PC-9 (cell line): ENCODE results near the gene CPN2. TPM values are rescaled to one million over a fixed set of nuclear protein-coding genes. Genes with fewer than 3 reads are reported as not detected.

Experiments
- BruUV-seq: library from RNA; stranded (reverse); fragments of 400-500 nt; replicated peaks from 2 replicates; lab custom pipeline; 2021; lab: Mats Ljungman, UMichigan
- CTCF ChIA-PET: fragments of 300-600 bp; sonication (Branson Sonifier 250); formaldehyde crosslinking; loops from one replicate; lab custom pipeline; 2022; ENCODE audit warnings: antibody characterized with exemption; lab: Charles Lee
- POLR2A ChIA-PET: fragments of 300-600 bp; sonication (Branson Sonifier 250); formaldehyde crosslinking; loops from one replicate; lab custom pipeline; 2022; ENCODE audit warnings: antibody characterized with exemption; ENCODE audit not compliant: unreplicated experiment; lab: Charles Lee
- DNase-seq, 2 experiments: peaks; one replicate each; pipeline versions ENCODE4 v3.0.0 to v3.0.0-alpha.2; 2015 to 2022; ENCODE audit warnings: mixed read lengths in 1 of 2
- H2AFZ ChIP-seq: fragments of 200-600 bp; sonication (generic); 2 replicates; pipeline ENCODE4 v1.8.1; 2017; ENCODE audit warnings: antibody characterized with exemption
- H3F3A ChIP-seq: fragments of 200-600 bp; sonication (generic); 2 replicates; pipeline ENCODE4 v1.8.1; 2017; ENCODE audit warnings: antibody characterized with exemption, mild to moderate bottlenecking, low read depth; ENCODE audit not compliant: insufficient read depth
- H3K27ac ChIP-seq: fragments of 200-600 bp; sonication (generic); 2 replicates; pipeline ENCODE4 v1.6.1; 2016; ENCODE audit warnings: mixed run types
- H3K27me3 ChIP-seq: fragments of 200-600 bp; sonication (generic); 2 replicates; pipeline ENCODE4 v1.6.1; 2016; ENCODE audit warnings: low read depth, mixed run types; ENCODE audit not compliant: insufficient read depth
- H3K36me3 ChIP-seq: fragments of 200-600 bp; sonication (generic); 2 replicates; pipeline ENCODE4 v1.6.1; 2016; ENCODE audit warnings: low read depth, mixed run types
- H3K4me1 ChIP-seq: fragments of 200-600 bp; sonication (generic); replicated peaks from 2 replicates; pipeline ENCODE4 v1.6.1; 2016; ENCODE audit warnings: mixed run types; ENCODE audit not compliant: insufficient read depth
- H3K4me2 ChIP-seq: fragments of 200-600 bp; sonication (generic); 2 replicates; pipeline ENCODE4 v1.6.1; 2017; ENCODE audit warnings: mixed run types
- H3K4me3 ChIP-seq: fragments of 200-600 bp; sonication (generic); 2 replicates; pipeline ENCODE4 v1.6.1; 2016; ENCODE audit warnings: mixed run types
- H3K79me2 ChIP-seq: fragments of 200-600 bp; sonication (generic); 2 replicates; pipeline ENCODE4 v1.6.1; 2017; ENCODE audit warnings: low read depth, mixed run types
- H3K9me2 ChIP-seq: fragments of 200-600 bp; sonication (generic); 2 replicates; pipeline ENCODE4 v1.8.1; 2017; ENCODE audit warnings: mild to moderate bottlenecking; ENCODE audit not compliant: insufficient read depth
- H3K9me3 ChIP-seq: fragments of 200-600 bp; sonication (generic); 2 replicates; pipeline ENCODE4 v1.8.1; 2016; ENCODE audit warnings: low read depth; ENCODE audit not compliant: insufficient read depth
- H4K20me1 ChIP-seq: fragments of 200-600 bp; sonication (generic); 2 replicates; pipeline ENCODE4 v1.8.1; 2017; ENCODE audit not compliant: insufficient read depth
- EZH2 ChIP-seq: fragments of 200-600 bp; sonication (generic); IDR thresholded peaks from 2 replicates; pipeline ENCODE4 v1.8.0; 2017; ENCODE audit warnings: antibody characterized with exemption, low read depth
- intact Hi-C: fragments of 100-400 bp; cut with micrococcal nuclease; formaldehyde crosslinking; loops from one replicate; pipeline ENCODE4 v1.10.0; 2022; ENCODE audit not compliant: unreplicated experiment
- total RNA-seq: library from RNA; stranded (reverse); gene quantifications from 2 replicates; pipeline ENCODE4 v1.2.3, GENCODE V29; 2021
- TF ChIP-seq, protein P1 (sequence below): fragments of 200-600 bp; sonication (generic); conservative IDR thresholded peaks from 2 replicates; pipeline ENCODE4 v1.6.1; 2017; ENCODE audit warnings: mixed run types, antibody characterized with exemption, mild to moderate bottlenecking, moderate library complexity

CPN2 gene
- total RNA-seq, 1 experiment from 2014 or later = not detected

DNA sequence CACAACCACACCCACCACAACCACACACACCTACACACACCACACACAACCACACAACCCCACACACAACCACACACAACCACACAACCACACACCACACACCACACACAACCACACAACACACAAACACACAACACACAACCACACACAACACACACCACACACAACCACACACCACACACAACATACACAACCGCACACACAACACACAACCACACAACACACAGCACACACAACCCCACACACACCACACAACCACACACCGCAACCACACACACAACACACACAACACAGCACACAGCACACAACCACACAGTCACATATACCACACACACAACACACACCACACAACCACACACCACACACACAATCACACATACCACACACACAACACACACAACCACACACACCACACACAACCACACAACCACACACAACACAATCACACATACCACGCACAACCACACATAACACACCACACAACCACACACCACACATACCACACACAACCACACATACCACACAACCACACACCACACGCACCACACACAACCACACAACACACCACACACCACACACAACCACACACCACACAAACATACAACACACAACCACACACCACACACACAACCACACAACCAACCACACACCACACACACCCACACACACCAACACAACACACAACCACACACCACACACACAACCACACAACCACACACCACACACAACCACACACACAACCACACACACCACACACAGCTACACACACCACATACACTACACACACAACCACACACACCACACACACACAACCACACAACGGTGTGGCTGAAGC lies 23.7 kb downstream of the CPN2 start:
- intact Hi-C loops = no loop called here
- Histone ChIP-seq H3K79me2 (no peaks in the 10 kb centered on the region), H3K9me2 (no peaks in the 10 kb centered on the region), H3K27me3 (no peaks in the 10 kb centered on the region), H3K9me3 (no peaks in the 10 kb centered on the region), H2AFZ (no peak overlapping the region), H3K27ac (peak overlapping the region; percentile 24; the same call in 1 of the 2 replicates), H4K20me1 (no peaks in the 10 kb centered on the region), H3F3A (peaks cover 61% of the 10 kb centered on the region), H3K4me1 (peaks cover 21% of the 10 kb centered on the region), H3K36me3 (no peaks in the 10 kb centered on the region), H3K4me3 (no peak overlapping the region), H3K4me2 (no peak overlapping the region)
- DNase-seq = peak in 1 of 2 experiments; percentile 39
- CTCF ChIA-PET = interaction anchor here (0.6 to 1.0 kb wide), 2 partner anchors 31 to 546 kb away, joined by 3 to 8 read pairs; no protein-coding TSS in a partner anchor
- TF ChIP-seq EZH2 = no peak
- TF ChIP-seq, protein P1, sequence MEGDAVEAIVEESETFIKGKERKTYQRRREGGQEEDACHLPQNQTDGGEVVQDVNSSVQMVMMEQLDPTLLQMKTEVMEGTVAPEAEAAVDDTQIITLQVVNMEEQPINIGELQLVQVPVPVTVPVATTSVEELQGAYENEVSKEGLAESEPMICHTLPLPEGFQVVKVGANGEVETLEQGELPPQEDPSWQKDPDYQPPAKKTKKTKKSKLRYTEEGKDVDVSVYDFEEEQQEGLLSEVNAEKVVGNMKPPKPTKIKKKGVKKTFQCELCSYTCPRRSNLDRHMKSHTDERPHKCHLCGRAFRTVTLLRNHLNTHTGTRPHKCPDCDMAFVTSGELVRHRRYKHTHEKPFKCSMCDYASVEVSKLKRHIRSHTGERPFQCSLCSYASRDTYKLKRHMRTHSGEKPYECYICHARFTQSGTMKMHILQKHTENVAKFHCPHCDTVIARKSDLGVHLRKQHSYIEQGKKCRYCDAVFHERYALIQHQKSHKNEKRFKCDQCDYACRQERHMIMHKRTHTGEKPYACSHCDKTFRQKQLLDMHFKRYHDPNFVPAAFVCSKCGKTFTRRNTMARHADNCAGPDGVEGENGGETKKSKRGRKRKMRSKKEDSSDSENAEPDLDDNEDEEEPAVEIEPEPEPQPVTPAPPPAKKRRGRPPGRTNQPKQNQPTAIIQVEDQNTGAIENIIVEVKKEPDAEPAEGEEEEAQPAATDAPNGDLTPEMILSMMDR = no peak
- POLR2A ChIA-PET = interaction anchor here (0.6 kb wide), 1 partner anchor 545 kb away, joined by 3 read pairs; no protein-coding TSS in a partner anchor
- BruUV-seq = no TSS peak

DNA sequence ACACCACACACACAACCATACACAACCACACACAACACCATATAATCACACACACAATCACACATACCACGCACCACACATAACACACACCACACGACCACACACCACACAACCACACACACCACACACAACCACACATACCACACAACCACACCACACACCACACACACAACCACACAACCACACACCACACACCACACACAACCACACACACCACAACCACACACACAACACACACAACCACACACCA lies 24.2 kb downstream of the CPN2 start:
- Histone ChIP-seq H3K9me2 (no peaks in the 10 kb centered on the region), H3K4me1 (peaks cover 21% of the 10 kb centered on the region), H3K27ac (peak overlapping the region; percentile 24; the same call in 1 of the 2 replicates), H3K4me3 (no peak overlapping the region), H3F3A (peaks cover 65% of the 10 kb centered on the region), H3K27me3 (no peaks in the 10 kb centered on the region), H3K36me3 (no peaks in the 10 kb centered on the region), H4K20me1 (no peaks in the 10 kb centered on the region), H2AFZ (no peak overlapping the region), H3K79me2 (peaks cover 3% of the 10 kb centered on the region), H3K4me2 (no peak overlapping the region), H3K9me3 (no peaks in the 10 kb centered on the region)
- POLR2A ChIA-PET = no interaction called here
- TF ChIP-seq EZH2 = no peak
- TF ChIP-seq, protein P1 = no peak
- DNase-seq = peak in 1 of 2 experiments; percentile 43
- CTCF ChIA-PET = no interaction called here
- intact Hi-C loops = no loop called here
- BruUV-seq = no TSS peak

DNA sequence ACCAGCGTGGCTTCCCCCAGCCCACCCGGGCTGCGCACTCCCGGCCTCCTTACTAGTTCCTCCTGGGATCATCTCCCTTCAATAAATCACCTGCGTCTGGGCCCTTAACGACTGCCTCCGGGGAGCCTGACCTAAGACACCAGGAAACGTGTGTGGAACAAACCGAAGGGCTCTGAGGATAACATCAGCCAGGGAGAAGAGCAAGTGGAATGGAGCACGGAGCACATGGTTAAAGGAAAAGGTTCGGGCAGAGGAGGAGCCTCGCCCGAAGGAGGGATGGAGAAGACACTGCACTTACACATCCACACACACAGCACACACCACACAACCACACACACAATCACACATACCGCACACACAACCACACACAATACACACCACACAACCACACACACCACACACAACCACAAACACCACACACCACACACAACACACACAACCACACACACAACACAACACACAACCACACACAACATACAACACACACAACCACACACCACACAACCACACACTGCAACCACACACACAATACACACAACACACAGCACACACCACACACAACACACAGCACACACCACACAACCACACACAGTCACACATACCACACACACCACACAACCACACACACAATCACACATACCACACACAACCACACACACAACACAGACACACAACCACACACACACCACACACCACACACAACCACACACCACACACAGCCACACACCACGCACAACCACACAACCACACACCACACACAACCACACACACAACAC lies 24.7 kb downstream of the CPN2 start:
- H3F3A ChIP-seq = peaks cover 70% of the 10 kb centered on the region
- H3K4me2 ChIP-seq = no peak overlapping the region
- H3K27ac ChIP-seq = peak overlapping the region; percentile 24; the same call in 1 of the 2 replicates
- H3K27me3 ChIP-seq = no peaks in the 10 kb centered on the region
- no peaks in the 10 kb centered on the region for H3K9me3 ChIP-seq
- no peak overlapping the region for H2AFZ ChIP-seq
- no peaks in the 10 kb centered on the region for H4K20me1 ChIP-seq
- H3K79me2 ChIP-seq = peaks cover 8% of the 10 kb centered on the region
- H3K9me2 ChIP-seq = no peaks in the 10 kb centered on the region
- CTCF ChIA-PET = no interaction called here
- no peak for DNase-seq
- intact Hi-C loops = no loop called here
- H3K4me3 ChIP-seq = no peak overlapping the region
- peaks cover 26% of the 10 kb centered on the region for H3K4me1 ChIP-seq
- no peaks in the 10 kb centered on the region for H3K36me3 ChIP-seq
- no peak for TF ChIP-seq EZH2
- TF ChIP-seq, protein P1 = no peak
- no TSS peak for BruUV-seq
- POLR2A ChIA-PET = no interaction called here
